MCF 10A (cell line): ENCODE data around the gene DNAJC22. TPM values are rescaled to one million over a fixed set of nuclear protein-coding genes. Genes with fewer than 3 reads are reported as not detected.

Experiments used
- BruUV-seq: library from RNA; stranded (reverse); fragments of 400-500 nt; replicated peaks from 2 replicates; lab custom pipeline; 2021; lab: Mats Ljungman, UMichigan
- CTCF ChIA-PET: fragments of 300-600 bp; sonication (Branson Sonifier 250); formaldehyde crosslinking; extraction: SDS; loops from one replicate; lab custom pipeline; 2021; ENCODE audit warnings: antibody characterized with exemption, inconsistent platforms; lab: Yijun Ruan, JAX
- POLR2A ChIA-PET: fragments of 300-600, 350-650 bp; sonication (Branson Sonifier 250); formaldehyde crosslinking; extraction: SDS; loops from one replicate; lab custom pipeline; 2020; ENCODE audit warnings: antibody characterized with exemption, inconsistent platforms; lab: Yijun Ruan, JAX
- DNase-seq: peaks from one replicate; pipeline ENCODE4 v3.0.0-alpha.2; 2018; ENCODE audit not compliant: unreplicated experiment
- H3K27ac Mint-ChIP-seq: one replicate; pipeline ENCODE4 v1.8.0; 2022; ENCODE audit warnings: mild to moderate bottlenecking, low read depth, mixed read lengths; ENCODE audit not compliant: unreplicated experiment
- H3K27me3 Mint-ChIP-seq: one replicate; pipeline ENCODE4 v1.8.0; 2022; ENCODE audit warnings: mixed read lengths; ENCODE audit not compliant: insufficient read depth, unreplicated experiment
- H3K36me3 Mint-ChIP-seq: one replicate; pipeline ENCODE4 v1.8.0; 2022; ENCODE audit warnings: mild to moderate bottlenecking, moderate library complexity, mixed read lengths; ENCODE audit not compliant: insufficient read depth, unreplicated experiment
- H3K4me1 Mint-ChIP-seq: one replicate; pipeline ENCODE4 v1.8.0; 2022; ENCODE audit warnings: mixed read lengths; ENCODE audit not compliant: insufficient read depth, unreplicated experiment
- H3K4me3 Mint-ChIP-seq: one replicate; pipeline ENCODE4 v1.8.0; 2022; ENCODE audit warnings: mild to moderate bottlenecking, moderate library complexity, mixed read lengths; ENCODE audit not compliant: unreplicated experiment
- H3K9me3 Mint-ChIP-seq: one replicate; pipeline ENCODE4 v1.8.0; 2022; ENCODE audit warnings: mixed read lengths; ENCODE audit not compliant: unreplicated experiment
- intact Hi-C: fragments of 100-400 bp; cut with micrococcal nuclease; formaldehyde crosslinking; loops from 2 replicates; pipeline ENCODE4 v1.14.1; 2022
- total RNA-seq: library from RNA; stranded (reverse); gene quantifications from 2 replicates; pipeline ENCODE4 v1.2.3, GENCODE V29; 2022
- TF ChIP-seq, protein P1 (sequence below): fragments of 200-600 bp; IDR thresholded peaks from one replicate; pipeline ENCODE4 v1.8.0; 2022; ENCODE audit warnings: antibody characterized with exemption, mild to moderate bottlenecking; ENCODE audit not compliant: unreplicated experiment

DNAJC22 gene
- total RNA-seq, 1 experiment from 2014 or later, result 0.33 TPM

DNA sequence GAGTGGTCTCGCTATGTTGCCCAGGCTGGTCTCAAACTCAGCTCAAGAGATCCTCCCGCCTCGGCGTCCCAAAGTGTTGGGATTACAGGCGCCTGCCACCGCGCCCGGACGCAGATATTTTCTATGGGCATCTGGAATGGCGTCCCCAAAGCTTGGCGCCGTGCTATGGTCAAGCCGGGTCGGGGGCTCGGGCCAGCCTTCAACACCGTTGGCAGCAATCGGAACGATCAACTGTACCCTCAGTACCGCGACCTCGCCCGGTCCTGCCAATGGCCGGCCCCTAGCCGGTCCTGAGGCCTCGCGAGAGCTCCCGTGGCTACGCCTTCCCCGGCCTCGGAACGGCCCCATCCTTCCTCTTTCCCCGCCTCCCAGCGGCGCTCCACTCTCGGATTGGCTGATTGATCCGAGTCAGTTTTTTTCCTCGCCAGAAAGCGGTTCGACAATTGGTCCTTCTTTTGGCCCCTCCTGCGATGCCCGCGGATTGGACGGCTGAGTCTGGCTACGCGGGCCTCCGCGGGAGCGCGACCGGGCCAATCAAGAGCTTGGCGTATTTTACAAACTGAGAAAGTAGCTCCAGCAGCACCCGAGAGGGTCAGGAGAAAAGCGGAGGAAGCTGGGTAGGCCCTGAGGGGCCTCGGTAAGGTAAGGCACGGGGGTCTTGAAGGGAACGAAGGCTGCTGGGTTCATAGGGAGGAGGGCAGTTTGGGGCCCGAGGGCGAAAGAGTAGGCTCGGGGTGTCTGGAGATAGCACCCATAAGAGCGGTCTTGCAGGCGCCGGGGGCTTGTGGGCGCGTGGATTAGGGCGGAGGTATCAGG, 23.8 kb upstream of the DNAJC22 start, which contains the start of gene TROAP:
Gene TROAP (plus strand): TSS at position 548 of the 816 bp plus-strand sequence. CDS start 354 bp downstream, outside the sequence.
- TF ChIP-seq, protein P1, sequence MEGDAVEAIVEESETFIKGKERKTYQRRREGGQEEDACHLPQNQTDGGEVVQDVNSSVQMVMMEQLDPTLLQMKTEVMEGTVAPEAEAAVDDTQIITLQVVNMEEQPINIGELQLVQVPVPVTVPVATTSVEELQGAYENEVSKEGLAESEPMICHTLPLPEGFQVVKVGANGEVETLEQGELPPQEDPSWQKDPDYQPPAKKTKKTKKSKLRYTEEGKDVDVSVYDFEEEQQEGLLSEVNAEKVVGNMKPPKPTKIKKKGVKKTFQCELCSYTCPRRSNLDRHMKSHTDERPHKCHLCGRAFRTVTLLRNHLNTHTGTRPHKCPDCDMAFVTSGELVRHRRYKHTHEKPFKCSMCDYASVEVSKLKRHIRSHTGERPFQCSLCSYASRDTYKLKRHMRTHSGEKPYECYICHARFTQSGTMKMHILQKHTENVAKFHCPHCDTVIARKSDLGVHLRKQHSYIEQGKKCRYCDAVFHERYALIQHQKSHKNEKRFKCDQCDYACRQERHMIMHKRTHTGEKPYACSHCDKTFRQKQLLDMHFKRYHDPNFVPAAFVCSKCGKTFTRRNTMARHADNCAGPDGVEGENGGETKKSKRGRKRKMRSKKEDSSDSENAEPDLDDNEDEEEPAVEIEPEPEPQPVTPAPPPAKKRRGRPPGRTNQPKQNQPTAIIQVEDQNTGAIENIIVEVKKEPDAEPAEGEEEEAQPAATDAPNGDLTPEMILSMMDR, result no peak
- no peaks in the 10 kb centered on the region for H3K27me3 Mint-ChIP-seq
- H3K4me3 Mint-ChIP-seq, result peak within 1 kb of the TSS; percentile 100
- H3K4me1 Mint-ChIP-seq, result peaks cover 13% of the 10 kb centered on the region
- ChIA-PET CTCF (interaction anchor here (0.6 to 1.5 kb wide), 10 partner anchors 9 to 242 kb away, joined by 3 to 6 read pairs (median 4); no protein-coding TSS in a partner anchor), POLR2A (interaction anchor here (0.5 to 1.6 kb wide), 13 partner anchors 19 to 418 kb away, joined by 3 to 6 read pairs (median 4); partner anchors contain the start of genes DNAJC22 and TMBIM6)
- peak; percentile 99 for DNase-seq
- no TSS peak for BruUV-seq
- H3K27ac Mint-ChIP-seq, result peak within 1 kb of the TSS; percentile 76
- no peaks in the 10 kb centered on the region for H3K9me3 Mint-ChIP-seq
- intact Hi-C loops, result no loop called here
- H3K36me3 Mint-ChIP-seq, result peaks cover 5% of the 10 kb centered on the region

DNA sequence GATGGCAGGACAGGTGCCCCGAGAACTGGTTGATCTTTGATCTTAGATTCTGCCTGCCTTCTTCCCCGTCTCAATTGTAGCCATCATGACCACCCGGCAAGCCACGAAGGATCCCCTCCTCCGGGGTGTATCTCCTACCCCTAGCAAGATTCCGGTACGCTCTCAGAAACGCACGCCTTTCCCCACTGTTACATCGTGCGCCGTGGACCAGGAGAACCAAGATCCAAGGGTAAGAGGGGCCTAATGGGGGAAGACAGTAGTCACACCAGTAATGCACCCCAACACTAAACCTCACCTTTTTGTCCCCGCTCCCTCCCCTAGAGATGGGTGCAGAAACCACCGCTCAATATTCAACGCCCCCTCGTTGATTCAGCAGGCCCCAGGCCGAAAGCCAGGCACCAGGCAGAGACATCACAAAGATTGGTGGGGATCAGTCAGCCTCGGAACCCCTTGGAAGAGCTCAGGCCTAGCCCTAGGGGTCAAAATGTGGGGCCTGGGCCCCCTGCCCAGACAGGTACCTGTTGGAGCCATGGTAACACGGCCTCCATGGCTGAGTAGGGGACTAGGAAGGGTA, 23.1 kb upstream of the DNAJC22 start:
- peaks cover 5% of the 10 kb centered on the region for H3K36me3 Mint-ChIP-seq
- peaks cover 13% of the 10 kb centered on the region for H3K4me1 Mint-ChIP-seq
- intact Hi-C loops, result no loop called here
- ChIA-PET POLR2A (interaction anchor here (0.5 to 1.6 kb wide), 9 partner anchors 34 to 418 kb away, joined by 3 to 6 read pairs (median 4); partner anchors contain the start of gene TMBIM6), CTCF (interaction anchor here (0.7 to 2.2 kb wide), 3 partner anchors 24 to 241 kb away, joined by 3 to 12 read pairs (median 4); no protein-coding TSS in a partner anchor)
- H3K27me3 Mint-ChIP-seq, result no peaks in the 10 kb centered on the region
- H3K9me3 Mint-ChIP-seq, result no peaks in the 10 kb centered on the region
- TF ChIP-seq, protein P1, result no peak
- H3K4me3 Mint-ChIP-seq, result peak overlapping the region; percentile 100
- TSS peak; percentile 78 for BruUV-seq
- H3K27ac Mint-ChIP-seq, result peak overlapping the region; percentile 76
- DNase-seq, result no peak

DNA sequence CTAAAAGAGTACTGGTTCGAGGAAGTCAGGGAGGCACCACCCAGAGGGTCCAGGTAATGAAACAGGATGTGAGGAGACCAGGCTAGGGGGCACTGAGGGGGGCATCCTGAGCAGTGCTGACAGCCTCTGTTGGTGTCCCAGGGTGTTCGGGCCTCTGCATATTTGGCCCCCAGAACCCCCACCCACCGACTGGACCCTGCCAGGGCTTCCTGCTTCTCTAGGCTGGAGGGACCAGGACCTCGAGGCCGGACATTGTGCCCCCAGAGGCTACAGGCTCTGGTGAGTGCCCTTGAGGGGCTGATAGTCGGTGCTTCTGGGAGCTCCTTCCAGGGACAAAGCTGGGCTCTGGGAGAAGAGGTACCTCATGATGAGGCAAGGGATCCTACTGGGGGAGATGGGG, 21.1 kb upstream of the DNAJC22 start:
- BruUV-seq, result no TSS peak
- peak overlapping the region; percentile 67 for H3K27ac Mint-ChIP-seq
- CTCF ChIA-PET, result interaction anchor here (0.5 to 2.2 kb wide), 6 partner anchors 22 to 188 kb away, joined by 3 to 12 read pairs (median 6); no protein-coding TSS in a partner anchor

More for the DNA sequence above, 21.1 kb upstream of the DNAJC22 start:
- POLR2A ChIA-PET, result interaction anchor here (1.0 kb wide), 1 partner anchor 55 kb away, joined by 3 read pairs; no protein-coding TSS in a partner anchor
- no peaks in the 10 kb centered on the region for H3K9me3 Mint-ChIP-seq
- no peaks in the 10 kb centered on the region for H3K27me3 Mint-ChIP-seq
- TF ChIP-seq, protein P1, result no peak
- no peak for DNase-seq
- H3K36me3 Mint-ChIP-seq, result peaks cover 5% of the 10 kb centered on the region
- peaks cover 13% of the 10 kb centered on the region for H3K4me1 Mint-ChIP-seq
- H3K4me3 Mint-ChIP-seq, result no peak overlapping the region
- intact Hi-C loops, result no loop called here
